GM21576 (cell line): ENCODE results near the gene SEC14L6.

Experiments used
- ATAC-seq: cut with Tn5 transposase; IDR thresholded peaks from one replicate; pipeline ENCODE4 v1.9.1; 2021; ENCODE audit warnings: mild to moderate bottlenecking, moderate library complexity; ENCODE audit not compliant: unreplicated experiment

SEC14L6 gene

DNA sequence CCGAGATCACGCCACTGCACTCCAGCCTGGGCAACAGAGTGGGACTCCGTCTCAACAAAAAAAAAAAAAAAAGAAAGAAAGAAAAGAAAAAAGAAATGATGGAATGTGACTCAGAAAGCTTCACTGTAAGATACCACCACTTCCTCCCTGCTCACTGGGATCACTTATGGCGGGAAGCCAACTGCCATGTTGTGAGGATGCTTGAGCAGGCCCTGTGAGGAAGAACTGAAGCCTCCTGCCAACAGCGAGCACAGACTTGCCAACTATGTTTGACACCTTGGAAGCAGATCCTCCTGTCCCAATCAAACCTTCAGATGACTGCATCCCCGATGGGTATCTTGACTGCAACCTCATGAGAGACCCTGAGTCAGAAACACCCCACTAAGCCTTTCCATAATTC lies 8.3 kb downstream of the SEC14L6 start:
- no peak for ATAC-seq

DNA sequence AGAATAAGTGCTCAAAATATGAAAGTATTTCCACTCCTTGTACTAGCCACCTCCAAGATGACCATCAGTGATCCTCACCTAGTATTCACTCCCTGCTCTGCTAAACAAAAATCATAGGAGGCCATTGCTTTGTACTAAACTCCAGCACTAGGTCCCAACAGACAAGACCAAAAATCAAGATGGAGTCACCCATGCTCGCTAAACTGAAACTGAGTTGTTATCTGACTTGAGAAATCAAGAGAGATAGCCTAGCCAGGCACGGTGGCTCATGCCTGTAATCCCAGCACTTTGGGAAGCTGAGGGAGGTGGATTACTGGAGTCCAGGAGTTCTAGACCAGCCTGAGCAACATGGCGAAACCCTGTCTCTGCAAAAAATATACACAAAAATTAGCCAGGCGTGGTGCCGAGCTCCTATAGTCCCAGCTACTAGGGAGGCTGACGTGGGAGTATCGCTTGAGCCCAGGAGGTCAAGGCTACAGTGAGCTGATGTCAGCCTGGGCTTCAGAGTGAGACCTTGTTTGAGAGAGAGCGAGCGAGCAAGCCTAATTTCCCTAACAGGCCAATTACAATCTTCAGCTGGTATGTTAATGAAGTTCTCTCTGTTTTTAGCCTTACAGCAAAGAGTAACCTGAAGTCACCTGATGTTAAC lies 9.3 kb downstream of the SEC14L6 start:
- no peak for ATAC-seq

DNA sequence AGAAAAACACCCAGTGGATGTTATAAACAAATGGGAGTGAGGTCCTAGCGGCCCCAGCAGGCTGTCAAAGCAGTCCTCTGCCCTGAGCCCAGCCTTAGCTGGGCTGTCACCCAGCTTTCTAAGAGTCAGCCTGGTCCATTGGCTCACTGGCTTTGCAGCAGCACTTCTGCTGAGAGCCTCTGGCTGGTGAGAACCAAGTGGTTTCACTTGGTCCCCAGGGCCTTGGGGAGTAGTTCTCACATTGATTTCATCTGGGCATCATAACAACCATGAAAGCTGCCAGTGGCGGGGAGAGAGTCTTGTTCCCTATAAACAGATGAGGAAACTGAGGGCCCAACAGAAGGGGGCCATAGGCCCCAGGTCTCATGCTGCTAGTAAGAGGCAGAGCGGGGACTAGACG lies 11.4 kb downstream of the SEC14L6 start:
- ATAC-seq: no peak

DNA sequence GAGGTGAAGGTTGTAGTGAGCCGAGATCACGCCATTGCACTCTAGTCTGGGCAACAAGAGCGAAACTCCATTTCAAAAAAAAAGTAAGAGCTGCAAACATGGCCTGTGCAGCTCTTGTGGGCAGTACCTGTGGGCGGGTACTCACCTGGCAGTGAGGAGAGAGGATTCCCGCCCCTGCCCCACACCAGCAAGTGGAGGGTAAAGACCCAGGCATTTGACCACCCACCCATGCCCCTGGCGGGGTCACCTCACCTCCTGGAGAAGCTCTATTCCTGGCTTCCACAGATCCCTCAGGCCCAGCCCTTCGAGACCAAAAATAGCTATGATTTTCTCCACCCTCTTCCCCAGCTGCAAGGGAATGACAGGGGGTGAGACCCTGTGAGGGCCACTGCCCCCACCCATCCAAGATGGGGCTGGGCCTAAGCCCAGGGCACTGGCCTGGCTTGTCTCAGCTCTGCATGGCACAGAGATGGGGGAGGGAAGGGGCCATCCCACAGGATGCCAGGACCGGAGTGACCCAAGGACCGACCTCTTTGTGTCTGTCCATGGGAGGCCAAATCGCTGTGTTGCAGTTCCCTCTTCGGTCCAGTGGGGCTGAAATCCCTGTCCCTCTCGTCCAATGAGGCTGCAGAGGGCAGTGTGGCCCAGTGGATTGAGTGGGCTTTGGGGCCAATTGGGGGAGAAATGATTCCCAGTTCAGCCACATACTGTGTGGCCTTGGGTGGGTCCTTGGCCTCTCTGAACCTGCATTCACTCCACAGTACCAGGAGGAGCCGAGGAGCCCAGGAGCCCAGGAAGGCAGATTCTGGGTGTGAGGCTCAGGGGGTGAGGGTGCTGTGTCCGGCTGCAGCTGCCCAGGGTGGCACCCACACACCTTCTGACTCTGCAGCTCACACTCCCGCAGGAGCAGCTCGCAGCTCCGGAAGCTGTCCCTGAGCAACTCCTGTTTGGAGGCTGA lies 14.6 kb downstream of the SEC14L6 start:
- no peak for ATAC-seq

DNA sequence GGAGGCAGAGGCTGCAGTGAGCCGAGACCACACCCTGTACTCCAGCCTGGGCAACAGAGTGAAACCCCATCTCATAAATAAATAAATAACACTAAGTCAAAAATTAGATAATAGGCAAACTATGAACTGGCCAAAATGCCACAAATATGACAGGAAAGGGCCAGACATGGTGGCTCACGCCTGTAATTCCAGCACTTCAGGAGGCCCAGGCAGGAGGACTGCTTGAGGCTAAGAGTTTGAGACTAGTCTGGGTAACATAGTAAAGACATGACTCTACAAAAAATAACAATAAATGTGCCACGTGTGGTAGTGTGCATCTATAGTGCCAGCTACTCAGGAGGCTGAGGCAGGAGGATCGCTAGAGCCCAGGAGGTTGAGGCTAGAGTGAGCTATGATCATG lies 19.9 kb downstream of the SEC14L6 start:
- ATAC-seq: no peak

DNA sequence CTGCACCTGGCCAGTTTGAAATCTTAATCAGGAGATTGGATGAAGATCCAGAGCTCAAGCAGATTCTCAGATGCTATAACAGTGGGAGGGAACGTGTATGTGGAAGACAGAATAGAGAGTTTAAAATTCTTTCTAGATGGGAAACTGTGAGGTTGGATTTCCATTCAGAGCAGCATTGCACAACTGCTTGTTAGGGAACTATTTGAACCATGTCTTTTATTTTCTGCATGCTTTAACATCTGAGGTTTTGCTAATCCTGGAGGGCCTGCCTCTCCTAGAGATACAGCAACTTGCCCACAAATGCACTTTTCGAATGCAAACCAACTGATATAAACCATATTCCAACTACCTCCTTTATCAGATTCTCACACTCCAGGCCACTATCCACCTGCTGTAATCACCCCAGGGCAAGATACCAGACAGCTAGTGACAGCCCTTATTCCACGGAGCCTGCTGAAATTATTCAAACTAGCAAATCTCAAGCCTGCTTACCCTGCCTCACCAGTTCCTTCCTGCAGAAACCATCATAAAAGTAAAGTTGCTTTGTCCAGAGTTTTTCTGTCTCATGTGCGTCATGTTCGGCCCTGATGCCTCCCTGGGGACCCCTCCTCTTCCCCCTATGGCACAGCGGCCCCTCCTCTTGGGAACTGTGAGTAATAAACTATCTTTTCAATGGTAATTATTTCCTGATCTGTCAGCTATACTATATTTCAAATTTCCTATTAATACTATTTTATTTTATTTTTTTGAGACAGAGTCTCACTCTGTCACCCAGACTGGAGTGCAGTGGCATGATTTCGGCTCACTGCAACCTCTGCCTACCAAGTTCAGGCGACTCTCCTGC lies 22.7 kb downstream of the SEC14L6 start:
- ATAC-seq: no peak

DNA sequence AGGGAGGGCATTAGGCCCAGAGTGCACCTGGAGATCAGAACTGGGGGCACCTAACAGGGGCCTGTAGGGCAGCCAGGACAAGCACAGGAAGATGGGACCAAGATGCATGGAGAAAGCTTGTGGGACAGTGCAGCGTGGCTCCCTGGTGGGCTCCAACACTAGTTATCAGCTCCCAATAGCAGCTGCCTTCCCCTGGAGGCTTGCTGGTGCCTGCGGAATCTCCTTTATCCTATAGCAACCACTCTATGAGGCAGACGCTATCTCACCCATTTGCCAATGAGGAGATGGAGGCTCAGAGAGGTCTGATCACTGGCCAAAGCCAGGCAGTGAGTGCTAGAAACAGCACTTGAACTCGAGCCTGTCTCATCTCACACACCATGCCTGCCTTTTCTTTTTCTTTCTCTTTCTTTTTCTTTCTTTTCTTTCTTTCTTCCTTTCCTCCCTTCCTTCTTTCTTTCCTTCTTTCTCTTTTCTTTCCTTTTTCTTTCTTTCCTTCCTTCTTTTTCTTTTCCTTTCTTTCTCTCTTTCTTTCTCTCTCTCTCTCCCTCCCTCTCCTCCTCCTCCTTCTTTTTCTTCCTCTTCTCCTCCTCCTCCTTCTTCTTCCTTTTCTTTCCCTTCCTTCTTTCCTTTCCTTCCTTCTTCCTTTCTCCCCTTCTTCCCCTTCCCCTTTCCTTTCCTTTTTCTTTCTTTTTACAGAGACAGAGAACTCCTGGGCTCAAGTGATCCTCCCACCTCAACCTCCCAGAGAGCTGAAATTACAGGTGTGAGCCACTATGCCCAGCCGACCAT lies 25.0 kb downstream of the SEC14L6 start:
- no peak for ATAC-seq

DNA sequence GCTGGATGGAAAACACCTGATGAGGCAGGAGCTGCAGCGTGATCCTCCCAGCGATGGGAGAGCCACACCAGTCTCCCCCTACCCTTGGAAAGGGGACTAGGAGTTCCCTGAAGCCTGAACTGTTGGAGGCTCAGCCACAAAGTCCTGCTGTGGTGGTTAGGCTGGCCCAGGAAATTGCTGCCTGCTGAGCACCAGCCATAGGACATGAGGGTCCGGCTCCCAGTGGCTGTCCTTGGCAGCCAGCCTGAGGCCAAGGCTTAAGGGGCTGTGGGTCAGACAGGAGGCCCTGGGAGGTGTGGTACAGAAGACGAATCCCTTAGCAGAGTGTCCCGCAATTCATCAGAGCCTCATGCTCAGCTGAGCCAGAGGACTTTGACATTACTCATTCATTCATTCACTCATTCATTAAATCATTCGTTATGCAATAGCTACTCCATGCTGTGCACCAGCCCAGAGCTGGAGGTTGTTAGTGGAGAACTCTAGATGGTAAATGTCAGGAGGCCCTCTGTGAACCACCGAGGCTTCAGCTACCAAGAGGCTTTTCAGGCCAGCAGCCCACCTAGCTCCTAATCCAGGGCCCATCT lies 26.6 kb downstream of the SEC14L6 start:
- no peak for ATAC-seq

DNA sequence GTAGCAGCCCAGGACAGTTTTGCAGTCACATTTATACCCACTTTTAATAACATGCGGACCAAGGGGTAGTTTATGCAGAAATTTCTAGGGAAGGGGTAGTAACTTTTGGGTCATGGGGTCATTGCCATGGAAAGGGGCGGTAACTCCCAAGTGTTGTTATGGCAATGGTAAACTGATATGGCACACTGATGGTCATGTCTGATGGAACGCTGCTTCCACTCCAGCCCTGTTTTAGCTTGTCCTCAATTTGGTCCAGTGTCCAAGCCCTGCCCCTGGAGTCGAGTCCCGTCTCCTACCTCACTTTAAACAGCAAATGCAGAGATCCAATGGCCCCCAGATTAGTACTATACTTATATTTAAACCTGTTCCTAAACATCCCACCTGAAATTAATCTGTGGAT lies 29.8 kb downstream of the SEC14L6 start:
- no peak for ATAC-seq

DNA sequence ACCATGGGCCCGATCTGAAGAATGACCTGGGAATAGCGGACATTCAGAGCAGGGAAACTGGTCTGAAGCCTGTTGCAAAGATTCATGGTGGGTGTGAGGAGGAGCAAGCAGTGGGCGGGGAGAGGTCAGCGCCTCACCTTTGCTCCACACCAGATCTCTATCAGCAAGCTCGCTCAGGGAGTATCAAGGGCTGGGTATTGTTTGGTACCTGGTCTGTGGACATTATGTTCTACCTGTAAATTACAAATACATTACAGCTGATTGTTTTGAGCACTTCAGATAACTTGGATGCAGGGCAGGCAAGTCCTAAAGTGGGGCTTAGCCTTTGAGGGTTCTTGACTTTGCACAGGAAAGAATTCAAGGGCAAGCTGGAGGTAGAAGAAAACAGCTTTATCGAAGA lies 30.3 kb downstream of the SEC14L6 start:
- no peak for ATAC-seq

DNA sequence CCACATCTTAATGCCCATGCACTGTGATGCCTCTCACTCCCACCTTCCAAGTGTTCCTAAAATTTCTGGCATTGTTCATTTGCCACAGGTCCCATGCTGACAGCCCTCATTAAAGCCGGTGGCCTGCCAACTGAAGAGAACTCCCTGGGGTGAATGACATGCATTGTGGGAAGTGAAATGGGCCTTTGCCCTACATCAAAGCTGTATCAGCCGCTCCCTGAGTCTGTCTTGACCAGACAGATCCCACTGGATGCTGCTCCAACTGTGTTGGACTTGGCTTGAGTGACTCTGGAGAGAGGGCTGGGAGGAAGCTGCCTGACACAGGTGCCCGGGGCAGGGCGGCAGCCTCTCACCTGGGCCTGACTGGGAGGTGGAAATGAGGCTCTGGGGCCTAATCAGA lies 32.3 kb downstream of the SEC14L6 start:
- ATAC-seq: no peak

DNA sequence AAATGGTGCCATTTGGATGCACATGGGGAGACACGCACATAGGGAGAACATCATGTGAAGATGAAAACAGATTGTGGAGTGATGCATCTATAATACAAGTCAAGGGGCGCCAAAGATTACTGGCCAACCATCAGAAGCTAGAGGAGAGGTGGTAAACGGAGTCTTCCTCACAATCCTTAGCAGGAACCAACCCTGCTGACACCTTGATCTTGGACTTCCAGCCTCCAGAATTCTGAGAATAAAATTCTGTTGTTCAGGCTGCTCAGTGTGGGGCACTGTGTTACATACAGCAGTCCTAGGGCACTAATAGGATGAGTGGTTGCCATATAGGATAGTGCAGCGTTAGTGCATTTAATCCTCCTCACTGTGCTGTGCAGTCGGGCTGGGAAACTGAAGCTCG lies 33.1 kb downstream of the SEC14L6 start:
- no peak for ATAC-seq

DNA sequence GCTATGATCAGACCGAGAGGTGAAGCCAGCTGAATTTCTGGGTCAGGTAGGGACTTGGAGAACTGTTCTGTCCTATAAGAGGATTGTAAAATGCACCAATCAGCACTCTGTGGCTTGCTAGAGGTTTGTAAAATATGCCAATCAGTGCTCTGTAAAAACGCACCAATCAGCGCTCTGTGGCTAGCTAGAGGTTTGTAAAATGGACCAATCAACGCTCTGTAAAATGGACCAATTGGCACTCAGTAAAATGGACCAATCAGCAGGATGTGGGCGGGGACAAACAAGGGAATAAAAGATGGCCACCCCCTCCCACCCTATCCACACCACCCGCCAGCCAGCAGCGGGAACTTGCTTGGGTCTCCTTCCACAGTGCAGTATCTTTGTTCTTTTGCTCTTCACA lies 34.6 kb downstream of the SEC14L6 start:
- no peak for ATAC-seq

DNA sequence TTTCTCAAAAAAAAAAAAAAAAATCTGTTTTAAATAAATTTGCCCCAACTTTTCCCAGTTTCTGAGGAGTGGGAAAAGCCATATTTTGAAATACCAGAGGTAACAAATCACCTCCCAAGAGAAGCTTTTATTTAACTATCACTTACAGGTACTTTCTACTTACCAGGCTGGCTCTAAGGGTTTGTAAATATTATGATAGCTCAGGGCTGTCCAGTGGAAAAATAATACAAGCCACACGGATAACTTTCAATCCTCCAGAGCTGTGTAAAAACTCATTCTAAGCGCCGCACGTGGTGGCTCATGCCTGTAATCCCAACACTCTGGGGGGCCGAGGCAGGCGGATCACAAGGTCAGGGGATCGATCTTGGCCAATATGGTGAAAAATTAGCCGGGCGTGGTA lies 35.4 kb downstream of the SEC14L6 start:
- ATAC-seq: no peak

DNA sequence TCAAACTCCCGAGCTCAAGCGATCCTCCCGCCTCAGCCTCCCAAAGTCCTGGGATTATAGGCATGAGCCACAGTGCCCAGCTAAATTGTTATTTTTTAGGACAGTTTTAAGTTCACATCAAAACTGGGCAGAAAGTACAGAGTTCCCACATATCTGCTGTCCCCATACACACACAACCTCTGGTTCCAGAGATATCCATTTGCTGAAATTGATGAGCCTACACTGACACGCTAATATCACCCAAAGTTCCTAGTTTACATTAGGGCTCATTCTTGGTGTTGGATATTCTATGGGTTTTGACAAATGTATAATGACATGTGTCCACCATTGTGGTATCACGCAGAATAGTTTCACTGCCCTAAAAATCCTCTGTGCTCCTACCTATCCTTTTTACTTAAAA lies 38.3 kb downstream of the SEC14L6 start:
- no peak for ATAC-seq

DNA sequence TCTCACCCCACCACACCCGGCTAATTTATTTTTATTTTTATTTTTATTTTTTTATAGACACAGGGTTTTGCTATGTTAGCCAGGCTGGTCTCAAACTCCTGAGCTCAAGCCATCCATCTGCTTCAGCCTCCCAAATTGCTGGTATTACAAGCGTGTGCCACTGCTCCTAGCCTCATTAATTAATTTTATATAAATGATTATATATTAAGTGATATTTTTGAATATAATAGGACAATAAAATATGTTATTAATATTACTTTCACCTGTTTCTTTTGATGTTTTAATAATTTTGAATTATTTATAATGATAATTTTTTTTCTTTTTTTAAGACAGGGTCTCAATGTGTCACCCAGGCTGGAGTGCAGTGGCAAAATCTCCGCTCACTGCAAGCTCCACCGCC lies 38.9 kb downstream of the SEC14L6 start:
- no peak for ATAC-seq

DNA sequence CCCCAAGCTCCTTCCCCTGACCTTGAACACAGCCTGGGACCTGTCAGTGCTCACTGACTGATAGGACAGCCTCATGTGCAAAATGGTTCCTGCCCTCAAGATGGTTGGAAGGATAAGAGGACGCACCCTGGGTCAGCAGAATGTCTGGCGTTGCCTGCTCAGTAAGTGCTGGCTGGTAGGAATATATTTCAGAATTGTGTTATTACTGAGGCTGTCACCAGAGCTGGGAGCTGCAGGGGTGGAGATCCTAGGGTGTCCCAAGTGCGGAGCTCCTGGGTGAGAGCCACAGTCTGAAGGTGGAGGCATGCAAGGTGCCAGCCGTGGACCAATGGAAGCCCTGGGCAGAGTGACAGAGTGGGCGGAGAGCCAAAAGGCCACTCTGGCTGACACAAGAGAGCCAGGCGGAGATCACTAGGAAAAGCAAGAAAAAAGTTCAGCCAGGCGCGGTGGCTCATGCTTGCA lies 40.0 kb downstream of the SEC14L6 start:
- ATAC-seq: no peak

DNA sequence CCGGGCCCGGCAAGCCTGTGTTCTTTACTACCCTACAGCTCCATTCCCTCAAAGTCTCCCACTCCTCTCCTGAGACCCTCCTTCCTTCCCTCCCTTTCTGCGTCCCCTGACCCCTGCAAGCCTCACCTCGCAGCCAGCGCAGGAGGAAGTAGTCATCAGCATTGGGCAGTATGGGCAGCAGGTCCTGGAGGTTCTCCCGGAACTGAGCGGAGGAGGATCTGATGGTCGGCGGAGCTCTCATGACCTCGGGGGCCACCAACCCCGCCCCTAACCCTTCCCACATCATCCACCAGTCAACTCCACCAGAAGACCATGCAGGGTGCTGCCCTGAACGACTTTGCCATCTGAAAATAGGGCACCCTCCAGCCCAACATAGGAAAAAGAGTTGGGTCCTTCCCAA lies 43.0 kb downstream of the SEC14L6 start:
- no peak for ATAC-seq

DNA sequence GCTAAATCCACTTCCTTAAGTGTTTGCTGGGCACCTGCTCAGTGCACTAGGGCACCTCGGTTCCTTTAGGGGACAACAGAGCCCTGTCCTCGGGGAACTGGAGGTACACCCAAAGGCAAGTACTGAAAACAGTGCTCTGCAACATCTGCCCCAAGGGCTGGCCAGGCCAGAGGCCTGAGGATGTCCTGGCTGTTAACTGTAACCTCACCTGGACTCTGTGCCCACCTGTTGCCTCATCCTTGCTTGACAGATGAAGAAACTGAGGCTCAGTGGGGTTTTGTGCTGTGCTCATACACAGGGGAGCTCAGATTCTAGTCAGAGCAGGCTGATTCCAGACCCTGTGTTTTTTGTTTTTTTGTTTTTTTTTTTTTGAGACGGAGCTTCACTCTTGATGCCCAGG lies 43.6 kb downstream of the SEC14L6 start:
- ATAC-seq: no peak

DNA sequence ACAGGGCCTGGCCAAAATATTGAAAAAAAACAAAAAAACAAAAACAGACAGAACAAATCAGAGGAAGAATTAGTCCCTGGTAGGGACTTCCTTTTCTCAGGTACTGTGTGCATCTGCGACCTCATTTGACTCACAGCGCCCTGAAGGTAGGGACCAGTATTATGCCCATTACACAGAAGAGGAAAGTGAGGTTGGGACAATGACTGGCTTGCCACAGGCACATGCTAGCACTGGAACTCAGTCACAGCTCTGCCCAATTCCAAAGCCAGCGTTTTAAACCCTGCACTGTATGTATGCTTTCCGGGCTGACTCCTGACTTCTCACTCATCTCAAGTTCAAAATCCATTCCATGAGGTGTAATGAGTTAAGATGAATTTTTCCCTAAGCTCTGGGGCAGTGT lies 44.4 kb downstream of the SEC14L6 start:
- no peak for ATAC-seq
